Hepatocyte (in vitro differentiated cells): Measurements from ENCODE around the gene MPZL2. TPM values are rescaled to one million over a fixed set of nuclear protein-coding genes. Genes with fewer than 3 reads are reported as not detected.

ENCODE experiments used
- DNase-seq: peaks from one replicate; pipeline ENCODE4 v3.0.0-alpha.2; 2016; ENCODE audit warnings: low spot score
- H2AFZ ChIP-seq: fragments of 200-600 bp; sonication (generic); 2 replicates; pipeline ENCODE4 v1.6.0; 2016; ENCODE audit warnings: antibody characterized with exemption, mild to moderate bottlenecking
- H3K27ac ChIP-seq: fragments of 200-600 bp; sonication (generic); 2 replicates; pipeline ENCODE4 v1.5.1; 2016; ENCODE audit warnings: mild to moderate bottlenecking
- H3K27me3 ChIP-seq: fragments of 200-600 bp; sonication (generic); 2 replicates; pipeline ENCODE4 v1.6.1; 2016
- H3K36me3 ChIP-seq: fragments of 200-600 bp; sonication (generic); replicated peaks from 2 replicates; pipeline ENCODE4 v1.5.1; 2016; ENCODE audit warnings: low read depth; ENCODE audit not compliant: insufficient read depth
- H3K4me1 ChIP-seq: fragments of 200-600 bp; sonication (generic); 2 replicates; pipeline ENCODE4 v1.5.1; 2016; ENCODE audit warnings: mild to moderate bottlenecking, moderate library complexity; ENCODE audit not compliant: insufficient read depth
- H3K4me2 ChIP-seq: fragments of 200-600 bp; sonication (generic); 2 replicates; pipeline ENCODE4 v1.6.0; 2016
- H3K4me3 ChIP-seq: fragments of 200-600 bp; sonication (generic); 2 replicates; pipeline ENCODE4 v1.5.1; 2016; ENCODE audit warnings: mild to moderate bottlenecking
- H3K79me2 ChIP-seq: fragments of 200-600 bp; sonication (generic); 2 replicates; pipeline ENCODE4 v1.6.0; 2017; ENCODE audit warnings: mild to moderate bottlenecking
- H3K9me2 ChIP-seq: fragments of 200-600 bp; sonication (generic); replicated peaks from 2 replicates; pipeline ENCODE4 v1.6.0; 2017; ENCODE audit warnings: mild to moderate bottlenecking; ENCODE audit not compliant: insufficient read depth
- H3K9me3 ChIP-seq: fragments of 200-600 bp; sonication (generic); 2 replicates; pipeline ENCODE4 v1.5.1; 2016; ENCODE audit warnings: low read depth, mild to moderate bottlenecking
- H4K20me1 ChIP-seq: fragments of 200-600 bp; sonication (generic); 2 replicates; pipeline ENCODE4 v1.6.0; 2016; ENCODE audit warnings: mild to moderate bottlenecking; ENCODE audit not compliant: insufficient read depth, poor library complexity, severe bottlenecking
- EZH2 ChIP-seq: fragments of 200-600 bp; sonication (generic); IDR thresholded peaks from 2 replicates; pipeline ENCODE4 v1.6.1; 2016; ENCODE audit warnings: antibody characterized with exemption, mild to moderate bottlenecking, borderline replicate concordance
- EZH2phosphoT487 ChIP-seq: fragments of 200-600 bp; sonication (generic); IDR thresholded peaks from one replicate; pipeline ENCODE4 v1.6.1; 2018; ENCODE audit warnings: antibody characterized with exemption, mild to moderate bottlenecking, low read depth, moderate library complexity; ENCODE audit not compliant: unreplicated experiment, severe bottlenecking
- WGBS: methylation state at CpG from one replicate; pipeline ENCODE4 v1.1.6; 2016; ENCODE audit warnings: low lambda C conversion rate; ENCODE audit errors: missing lambda C conversion rate; 5-methylcytosine and 5-hydroxymethylcytosine counted together
- polyA plus RNA-seq: library from polyadenylated mRNA; unstranded; fragments of >200 nt; fragmentation: Nextera tagmentation; extraction: Ambion mirVana; gene quantifications from 2 replicates; pipeline ENCODE4 v1.2.1, GENCODE V29; 2016
- total RNA-seq: library from RNA; depleted of rRNA; stranded (reverse); fragments of >200 nt; gene quantifications from 2 replicates; pipeline ENCODE4 v1.2.3, GENCODE V29; 2014
- TF ChIP-seq, protein P1 (sequence below): fragments of 200-600 bp; sonication (generic); IDR thresholded peaks from 2 replicates; pipeline ENCODE4 v1.5.1; 2016; ENCODE audit warnings: antibody characterized with exemption, mild to moderate bottlenecking; ENCODE audit not compliant: poor library complexity

Gene MPZL2
- total and polyA plus RNA-seq, 2 experiments from 2014 or later: 47.2 to 48.0 TPM

GRCh38 chr11:118238421-118238820 is 25.7 kb downstream of the MPZL2 start:
- no peaks in the 10 kb centered on the region for H3K36me3 ChIP-seq
- H3K27me3 ChIP-seq: no peaks in the 10 kb centered on the region
- no peaks in the 10 kb centered on the region for H3K9me2 ChIP-seq
- TF ChIP-seq EZH2phosphoT487 (no peak), EZH2 (no peak)
- TF ChIP-seq, protein P1, sequence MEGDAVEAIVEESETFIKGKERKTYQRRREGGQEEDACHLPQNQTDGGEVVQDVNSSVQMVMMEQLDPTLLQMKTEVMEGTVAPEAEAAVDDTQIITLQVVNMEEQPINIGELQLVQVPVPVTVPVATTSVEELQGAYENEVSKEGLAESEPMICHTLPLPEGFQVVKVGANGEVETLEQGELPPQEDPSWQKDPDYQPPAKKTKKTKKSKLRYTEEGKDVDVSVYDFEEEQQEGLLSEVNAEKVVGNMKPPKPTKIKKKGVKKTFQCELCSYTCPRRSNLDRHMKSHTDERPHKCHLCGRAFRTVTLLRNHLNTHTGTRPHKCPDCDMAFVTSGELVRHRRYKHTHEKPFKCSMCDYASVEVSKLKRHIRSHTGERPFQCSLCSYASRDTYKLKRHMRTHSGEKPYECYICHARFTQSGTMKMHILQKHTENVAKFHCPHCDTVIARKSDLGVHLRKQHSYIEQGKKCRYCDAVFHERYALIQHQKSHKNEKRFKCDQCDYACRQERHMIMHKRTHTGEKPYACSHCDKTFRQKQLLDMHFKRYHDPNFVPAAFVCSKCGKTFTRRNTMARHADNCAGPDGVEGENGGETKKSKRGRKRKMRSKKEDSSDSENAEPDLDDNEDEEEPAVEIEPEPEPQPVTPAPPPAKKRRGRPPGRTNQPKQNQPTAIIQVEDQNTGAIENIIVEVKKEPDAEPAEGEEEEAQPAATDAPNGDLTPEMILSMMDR: no peak
- no peak overlapping the region for H3K4me2 ChIP-seq
- peaks cover 11% of the 10 kb centered on the region for H3K79me2 ChIP-seq
- H4K20me1 ChIP-seq: no peaks in the 10 kb centered on the region
- H2AFZ ChIP-seq: no peak overlapping the region
- no peak overlapping the region for H3K4me3 ChIP-seq
- no peaks in the 10 kb centered on the region for H3K9me3 ChIP-seq
- peaks cover 14% of the 10 kb centered on the region for H3K4me1 ChIP-seq
- WGBS: 92% methylated on average over 2 of the region's 2 CpGs
- DNase-seq: no peak
- no peak overlapping the region for H3K27ac ChIP-seq

- no peak for DNase-seq
- Histone ChIP-seq H3K36me3 (no peaks in the 10 kb centered on the region), H3K27ac (peak overlapping the region; percentile 52), H3K4me2 (peak overlapping the region; percentile 12), H3K9me2 (no peaks in the 10 kb centered on the region), H3K79me2 (peaks cover 3% of the 10 kb centered on the region), H3K27me3 (no peaks in the 10 kb centered on the region), H3K9me3 (no peaks in the 10 kb centered on the region), H2AFZ (no peak overlapping the region), H4K20me1 (no peaks in the 10 kb centered on the region), H3K4me3 (no peak overlapping the region), H3K4me1 (peaks cover 11% of the 10 kb centered on the region)
- no peak for TF ChIP-seq EZH2
- TF ChIP-seq, protein P1: no peak
- TF ChIP-seq EZH2phosphoT487: no peak
- 84% methylated on average over 2 of the region's 2 CpGs for WGBS
Observed at GRCh38 chr11:118236170-118236569, 27.9 kb downstream of the MPZL2 start.

DNA sequence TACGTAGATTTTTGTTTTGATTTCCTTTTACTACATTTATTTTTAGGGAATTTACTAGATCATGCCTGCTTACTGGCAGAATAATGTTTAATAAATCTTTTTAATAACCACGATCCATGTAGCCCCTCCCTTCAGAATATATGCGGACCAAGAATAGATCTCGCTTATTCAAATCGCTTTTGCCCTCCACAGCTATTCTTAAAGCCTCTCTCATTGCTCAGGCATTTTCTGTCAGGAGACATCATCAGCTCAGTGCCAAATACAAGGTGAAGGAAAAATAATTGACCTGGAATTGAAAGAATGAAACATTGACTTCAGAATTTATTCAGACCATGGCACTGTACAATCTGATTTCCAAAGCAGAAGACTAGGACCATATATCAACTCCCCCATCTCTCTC is 29.3 kb downstream of the MPZL2 start:
- no peaks in the 10 kb centered on the region for H3K9me2 ChIP-seq
- TF ChIP-seq, protein P1: no peak
- TF ChIP-seq EZH2 (no peak), EZH2phosphoT487 (no peak)
- H3K27ac ChIP-seq: no peak overlapping the region
- H3K36me3 ChIP-seq: no peaks in the 10 kb centered on the region
- no peaks in the 10 kb centered on the region for H3K27me3 ChIP-seq
- H3K4me2 ChIP-seq: no peak overlapping the region
- H3K4me3 ChIP-seq: no peak overlapping the region
- H3K79me2 ChIP-seq: peaks cover 3% of the 10 kb centered on the region
- 96% methylated on average over 5 of the region's 5 CpGs for WGBS
- H4K20me1 ChIP-seq: no peaks in the 10 kb centered on the region
- H3K4me1 ChIP-seq: no peaks in the 10 kb centered on the region
- H2AFZ ChIP-seq: no peak overlapping the region
- H3K9me3 ChIP-seq: no peaks in the 10 kb centered on the region
- DNase-seq: no peak

DNA sequence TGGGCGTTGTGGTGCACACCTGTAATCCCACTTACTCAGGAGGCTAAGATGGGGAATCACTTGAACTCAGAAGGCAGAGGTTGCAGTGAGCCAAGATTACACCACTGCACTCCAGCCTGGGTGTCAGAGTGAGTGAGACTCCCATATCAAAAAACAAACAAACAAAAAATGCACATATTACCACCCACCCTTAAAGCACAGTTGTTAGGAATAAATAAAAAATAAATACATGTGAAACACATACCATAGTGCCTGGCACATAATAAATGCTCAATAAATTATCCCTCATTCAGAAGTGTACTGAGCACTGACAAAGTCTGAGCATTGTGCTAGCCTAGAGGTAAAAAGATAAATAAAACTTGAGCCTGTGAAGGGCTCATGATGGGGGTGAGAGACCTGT is 30.2 kb downstream of the MPZL2 start:
- Histone ChIP-seq H4K20me1 (no peaks in the 10 kb centered on the region), H2AFZ (no peak overlapping the region), H3K4me1 (no peaks in the 10 kb centered on the region), H3K36me3 (no peaks in the 10 kb centered on the region), H3K4me3 (no peak overlapping the region), H3K9me3 (no peaks in the 10 kb centered on the region), H3K27me3 (no peaks in the 10 kb centered on the region), H3K79me2 (no peaks in the 10 kb centered on the region), H3K9me2 (no peaks in the 10 kb centered on the region), H3K4me2 (no peak overlapping the region), H3K27ac (no peak overlapping the region)
- TF ChIP-seq EZH2phosphoT487: no peak
- TF ChIP-seq, protein P1: no peak
- no peak for TF ChIP-seq EZH2
- WGBS: 67% methylated on average over 1 of the region's 1 CpG
- DNase-seq: no peak
